K562 (cell line): Measurements from ENCODE around the gene RASAL1. TPM values are rescaled to one million over a fixed set of nuclear protein-coding genes. Genes with fewer than 3 reads are reported as not detected.

Source experiments
- CC2D1A ChIP-seq: fragments of 450-650 bp; IDR thresholded peaks from 2 replicates; pipeline ENCODE4 v1.6.1; 2017; ENCODE audit warnings: mild to moderate bottlenecking
- CTCF ChIP-seq, 3 experiments: IDR thresholded peaks in 2 of 3; conservative IDR thresholded peaks in 1 of 3; 2 replicates each; pipeline ENCODE4 v1.5.1; 2011 to 2012; ENCODE audit warnings: low read length in 3 of 3, mild to moderate bottlenecking in 3 of 3, control low read depth in 2 of 3, improper control_type of control experiment in 1 of 3, inconsistent platforms in 1 of 3, low read depth in 1 of 3, mixed read lengths in 1 of 3, moderate library complexity in 1 of 3; ENCODE audit not compliant: insufficient read depth in 2 of 3
- DPF2 ChIP-seq: fragments of 450-650 bp; IDR thresholded peaks from 2 replicates; pipeline ENCODE4 v1.6.1; 2016
- FOSL1 ChIP-seq: fragments of 200-800 bp; sonication (Bioruptor generic); conservative IDR thresholded peaks from 2 replicates; pipeline ENCODE4 v1.6.1; 2016; ENCODE audit warnings: missing genetic modification characterization, missing compliant biosample characterization
- FOXA3 ChIP-seq, 2 experiments: fragments of 450-650 bp in 1 of 2; sonication (generic) in 1 of 2; formaldehyde crosslinking; IDR thresholded peaks in 1 of 2; conservative IDR thresholded peaks in 1 of 2; 2 replicates each; pipeline versions ENCODE4 v1.4.0 to v1.8.0; 2020 to 2022; ENCODE audit warnings: mild to moderate bottlenecking in 2 of 2, missing genetic modification reagents in 1 of 2
- KLF16 ChIP-seq: IDR thresholded peaks from 2 replicates; pipeline ENCODE4 v1.6.1; 2016; ENCODE audit warnings: antibody characterized with exemption
- L3MBTL2 ChIP-seq: fragments of 450-650 bp; IDR thresholded peaks from 2 replicates; pipeline ENCODE4 v1.6.1; 2016; ENCODE audit warnings: mild to moderate bottlenecking, moderate library complexity
- PKNOX1 ChIP-seq: fragments of 450-650 bp; IDR thresholded peaks from 2 replicates; pipeline ENCODE4 v1.6.1; 2016
- RAD51 ChIP-seq: fragments of 450-650 bp; IDR thresholded peaks from 2 replicates; pipeline ENCODE4 v1.7.1; 2016; ENCODE audit warnings: low read depth, mild to moderate bottlenecking, borderline replicate concordance
- RBM22 ChIP-seq: fragments of 200-400 bp; formaldehyde crosslinking; IDR thresholded peaks from 2 replicates; pipeline ENCODE4 v1.6.1; 2018; ENCODE audit warnings: low read length, low read depth; ENCODE audit not compliant: poor library complexity, severe bottlenecking
- RCOR1 ChIP-seq, 2 experiments: IDR thresholded peaks; 2 replicates each; pipeline ENCODE4 v1.6.1; 2012; ENCODE audit warnings: low read depth in 2 of 2, low read length in 2 of 2, borderline replicate concordance in 1 of 2, improper control_type of control experiment in 1 of 2
- REST ChIP-seq, 2 experiments: fragments of 450-650 bp; formaldehyde crosslinking in 1 of 2; IDR thresholded peaks; 2 replicates each; pipeline versions ENCODE4 v1.4.0 to v1.6.1; 2014 to 2020; ENCODE audit warnings: mild to moderate bottlenecking in 2 of 2, borderline replicate concordance in 1 of 2, low read depth in 1 of 2
- SMC3 ChIP-seq: conservative IDR thresholded peaks from 2 replicates; pipeline ENCODE4 v1.6.1; 2011; ENCODE audit warnings: low read depth, low read length, improper control_type of control experiment; ENCODE audit not compliant: insufficient read depth
- STAG1 ChIP-seq: sonication (generic); formaldehyde crosslinking; IDR thresholded peaks from 2 replicates; pipeline ENCODE4 v1.5.0; 2020; ENCODE audit warnings: missing genetic modification reagents, borderline replicate concordance
- ZNF121 ChIP-seq: sonication (generic); formaldehyde crosslinking; conservative IDR thresholded peaks from 2 replicates; pipeline ENCODE4 v1.8.0; 2022; ENCODE audit warnings: missing genetic modification reagents
- polyA plus RNA-seq, 8 experiments: library from polyadenylated mRNA; depleted of rRNA in 4 of 8; stranded (reverse) in 5 of 8; unstranded in 3 of 8; fragments of >200 nt; fragmentation: Nextera tagmentation in 2 of 8; fragmentation: Illumina TruSeq in 1 of 8; extraction: Ambion mirVana in 2 of 8; extraction: Trizol in 1 of 8; gene quantifications; 2 replicates each; pipeline versions ENCODE4 v1.2.1 to v1.2.3, GENCODE V29; 2011 to 2014; ENCODE audit warnings: inconsistent platforms in 1 of 8, missing spikeins in 1 of 8
- total RNA-seq, 7 experiments: library from RNA; depleted of rRNA in 6 of 7; stranded (reverse); fragments of >200 nt in 6 of 7; fragmentation: Illumina TruSeq in 2 of 7; extraction: Trizol in 2 of 7; gene quantifications; 2 replicates each; pipeline versions ENCODE4 v1.2.1 to v1.2.3, GENCODE V29; 2011 to 2021; ENCODE audit warnings: low replicate concordance in 1 of 7

RASAL1 gene
- total and polyA plus RNA-seq, 9 of the 15 experiments (the other 6 are each of a cell fraction or from before 2014, with no cell fraction given), result 0.06 to 0.16 (median 0.14) TPM; not detected in 6

- peak; percentile 69; the same call in 1 of the 2 replicates for TF ChIP-seq REST (IDR thresholded peaks at IDR 0.05; ENCODE audit: borderline replicate concordance)
- no peak for TF ChIP-seq REST (CRISPR knock-in tag; IDR thresholded peaks at IDR 0.05; ENCODE audit: low read depth)
- TF ChIP-seq CC2D1A, result peak; percentile 44; the same call in 1 of the 2 replicates
- peak; percentile 86 to 92 (median 87) for TF ChIP-seq CTCF (IDR thresholded peaks at IDR 0.05 in 2 of 3, conservative IDR thresholded peaks at IDR 0.05 in 1 of 3; ENCODE audit: insufficient read depth in 2 of 3, low read depth in 1 of 3, low read length in 3 of 3)
- no peak for TF ChIP-seq FOXA3 (CRISPR knock-in tag; conservative IDR thresholded peaks at IDR 0.05 in 1 of 2, IDR thresholded peaks at IDR 0.05 in 1 of 2)
- TF ChIP-seq RBM22, result no peak
- peak; percentile 78 for TF ChIP-seq L3MBTL2
- TF ChIP-seq KLF16, result 0 out of 2 replicates have a peak, but pooled peaks have one; percentile 29
- TF ChIP-seq STAG1 (CRISPR knock-in tag), result peak; percentile 66; the same call in 1 of the 2 replicates
- peak; percentile 50; the same call in 1 of the 2 replicates for TF ChIP-seq RAD51
- peak; percentile 22; the same call in 1 of the 2 replicates for TF ChIP-seq FOSL1 (tag)
- peak in 1 of 2 experiments; percentile 35; a peak in 1 of 4 replicates for TF ChIP-seq RCOR1 (IDR thresholded peaks at IDR 0.05; ENCODE audit: borderline replicate concordance in 1 of 2, low read depth in 2 of 2, low read length in 2 of 2)
- TF ChIP-seq ZNF121 (CRISPR knock-in tag), result peak; percentile 76
- TF ChIP-seq PKNOX1, result peak; percentile 58
- TF ChIP-seq DPF2, result 0 out of 2 replicates have a peak, but pooled peaks have one; percentile 21
- peak; percentile 49 for TF ChIP-seq SMC3
Observed at GRCh38 chr12:113098441-113099028, 37.0 kb downstream of the RASAL1 start (continued).
